ENCODE measurements around the gene USH1C. TPM values are rescaled to one million over a fixed set of nuclear protein-coding genes. Genes with fewer than 3 reads are reported as not detected.

USH1C gene
- total RNA-seq, 1 experiment from 2014 or later, result 1.0 TPM

DNA sequence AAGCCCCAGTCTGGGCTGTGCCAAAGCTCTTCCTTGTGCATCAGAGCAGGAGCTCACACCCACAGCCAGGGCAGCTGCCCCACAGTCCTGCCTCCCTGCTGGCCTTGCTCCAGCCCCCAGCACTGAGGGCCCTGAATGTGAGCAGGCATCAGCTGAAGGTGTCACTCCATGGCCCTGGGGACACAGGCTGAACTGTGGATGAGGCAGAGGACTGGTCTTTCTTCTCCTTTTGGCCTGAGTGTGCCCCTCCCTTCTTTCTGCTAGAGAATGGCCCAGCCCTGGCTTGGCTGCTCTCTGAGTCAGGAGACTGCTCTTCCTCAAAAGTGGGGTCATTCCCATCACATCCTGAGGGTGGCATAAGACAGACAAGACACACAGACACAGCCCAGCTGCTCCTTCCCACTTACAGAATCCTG, 19.0 kb upstream of the USH1C start:
- Mint-ChIP-seq H3K4me3 (no peak overlapping the region), H3K4me1 (peaks cover 0 to 3% of the 10 kb centered on the region in 2 experiments; a peak in 1 of 4 replicates), H3K27ac (no peak overlapping the region), H3K36me3 (ENCODE audit: insufficient read depth in 1 of 3, low read depth in 3 of 3) (no peaks in the 10 kb centered on the region), H3K27me3 (ENCODE audit: low read depth) (peaks cover 10% of the 10 kb centered on the region), H3K9me3 (no peaks in the 10 kb centered on the region)
- Histone ChIP-seq H3K9me3 (ENCODE audit: control insufficient read depth, low read depth, low read length) (no peaks in the 10 kb centered on the region), H3K23me2 (ENCODE audit: insufficient read length, low read depth, low read length, poor library complexity, severe bottlenecking) (no peaks in the 10 kb centered on the region), H3K79me1 (ENCODE audit: insufficient read depth, low read depth, low read length, poor library complexity, severe bottlenecking) (no peaks in the 10 kb centered on the region), H2BK20ac (ENCODE audit: low read depth, low read length, poor library complexity, severe bottlenecking) (no peak overlapping the region), H4K20me1 (ENCODE audit: control insufficient read depth, insufficient read depth, insufficient read length) (no peaks in the 10 kb centered on the region), H3K79me2 (ENCODE audit: insufficient read depth, low read length) (no peaks in the 10 kb centered on the region), H3K9ac (ENCODE audit: extremely low read depth, insufficient read length, low read length) (no peak overlapping the region), H2AK5ac (ENCODE audit: insufficient read length, low read length) (no peak overlapping the region), H2AFZ (ENCODE audit: low read length) (no peak overlapping the region), H3K4me2 (ENCODE audit: insufficient read depth, insufficient read length, low read length) (no peak overlapping the region), H3K23ac (ENCODE audit: insufficient read length, low read depth, low read length) (no peak overlapping the region), H2BK12ac (ENCODE audit: insufficient read length, low read depth, low read length) (no peak overlapping the region), H2BK5ac (ENCODE audit: insufficient read length, low read length) (no peak overlapping the region), H4K5ac (ENCODE audit: insufficient read length, low read depth, low read length) (no peak overlapping the region), H3K4me1 (ENCODE audit: insufficient read depth, low read length) (no peaks in the 10 kb centered on the region), H3K27ac (ENCODE audit: insufficient read length, low read depth, low read length) (no peak overlapping the region), H3K27me3 (ENCODE audit: insufficient read depth, low read length) (no peaks in the 10 kb centered on the region), H2BK15ac (ENCODE audit: low read depth, low read length) (no peak overlapping the region), H3K14ac (ENCODE audit: insufficient read depth, low read length) (no peak overlapping the region; the same call in 1 of the 2 replicates), H3T11ph (ENCODE audit: low read length) (no peak overlapping the region), H2BK120ac (ENCODE audit: low read depth, low read length, poor library complexity, severe bottlenecking) (no peak overlapping the region), H4K91ac (ENCODE audit: insufficient read length, low read depth, low read length) (no peak overlapping the region), H3K4ac (ENCODE audit: low read depth, low read length) (no peak overlapping the region), H3K56ac (ENCODE audit: insufficient read length, low read depth, low read length) (no peak overlapping the region), H4K8ac (replicated peaks; ENCODE audit: insufficient read length, low read depth, low read length) (no peak overlapping the region), H3K18ac (ENCODE audit: insufficient read length, low read depth, low read length) (no peak overlapping the region)
- DNase-seq, result peak; percentile 56
- TF ChIP-seq, protein P1, sequence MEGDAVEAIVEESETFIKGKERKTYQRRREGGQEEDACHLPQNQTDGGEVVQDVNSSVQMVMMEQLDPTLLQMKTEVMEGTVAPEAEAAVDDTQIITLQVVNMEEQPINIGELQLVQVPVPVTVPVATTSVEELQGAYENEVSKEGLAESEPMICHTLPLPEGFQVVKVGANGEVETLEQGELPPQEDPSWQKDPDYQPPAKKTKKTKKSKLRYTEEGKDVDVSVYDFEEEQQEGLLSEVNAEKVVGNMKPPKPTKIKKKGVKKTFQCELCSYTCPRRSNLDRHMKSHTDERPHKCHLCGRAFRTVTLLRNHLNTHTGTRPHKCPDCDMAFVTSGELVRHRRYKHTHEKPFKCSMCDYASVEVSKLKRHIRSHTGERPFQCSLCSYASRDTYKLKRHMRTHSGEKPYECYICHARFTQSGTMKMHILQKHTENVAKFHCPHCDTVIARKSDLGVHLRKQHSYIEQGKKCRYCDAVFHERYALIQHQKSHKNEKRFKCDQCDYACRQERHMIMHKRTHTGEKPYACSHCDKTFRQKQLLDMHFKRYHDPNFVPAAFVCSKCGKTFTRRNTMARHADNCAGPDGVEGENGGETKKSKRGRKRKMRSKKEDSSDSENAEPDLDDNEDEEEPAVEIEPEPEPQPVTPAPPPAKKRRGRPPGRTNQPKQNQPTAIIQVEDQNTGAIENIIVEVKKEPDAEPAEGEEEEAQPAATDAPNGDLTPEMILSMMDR (conservative IDR thresholded peaks at IDR 0.05), result peak; percentile 45; the same call in 2 of the 3 replicates
